ENCODE data around the gene NRXN2. TPM values are rescaled to one million over a fixed set of nuclear protein-coding genes. Genes with fewer than 3 reads are reported as not detected.

NRXN2 gene
- total RNA-seq, 1 donor from 2014 or later, result 10.0 TPM

DNA sequence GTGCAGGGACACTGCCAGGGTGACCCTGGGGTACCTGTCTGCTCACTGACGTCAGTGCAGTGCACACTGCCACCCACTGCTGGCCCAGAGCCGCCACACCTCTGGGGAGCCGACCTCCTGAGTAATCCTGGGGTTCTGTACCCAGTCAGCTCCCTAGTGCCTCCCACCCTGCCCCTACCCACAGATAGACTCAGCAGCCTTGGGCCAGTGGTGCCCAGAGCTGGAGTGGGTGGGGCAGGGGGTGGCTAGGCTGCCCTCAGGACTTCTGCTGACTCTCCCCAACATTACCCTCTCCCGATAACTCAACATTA, 5.8 kb downstream of the NRXN2 start:
- H3K9me3 Mint-ChIP-seq, result no peaks in the 10 kb centered on the region
- H3K27me3 Mint-ChIP-seq (ENCODE audit: low read depth), result peaks cover 90% of the 10 kb centered on the region
- H3K27ac Mint-ChIP-seq (ENCODE audit: unreplicated experiment), result no peak overlapping the region
- TF ChIP-seq, protein P1, sequence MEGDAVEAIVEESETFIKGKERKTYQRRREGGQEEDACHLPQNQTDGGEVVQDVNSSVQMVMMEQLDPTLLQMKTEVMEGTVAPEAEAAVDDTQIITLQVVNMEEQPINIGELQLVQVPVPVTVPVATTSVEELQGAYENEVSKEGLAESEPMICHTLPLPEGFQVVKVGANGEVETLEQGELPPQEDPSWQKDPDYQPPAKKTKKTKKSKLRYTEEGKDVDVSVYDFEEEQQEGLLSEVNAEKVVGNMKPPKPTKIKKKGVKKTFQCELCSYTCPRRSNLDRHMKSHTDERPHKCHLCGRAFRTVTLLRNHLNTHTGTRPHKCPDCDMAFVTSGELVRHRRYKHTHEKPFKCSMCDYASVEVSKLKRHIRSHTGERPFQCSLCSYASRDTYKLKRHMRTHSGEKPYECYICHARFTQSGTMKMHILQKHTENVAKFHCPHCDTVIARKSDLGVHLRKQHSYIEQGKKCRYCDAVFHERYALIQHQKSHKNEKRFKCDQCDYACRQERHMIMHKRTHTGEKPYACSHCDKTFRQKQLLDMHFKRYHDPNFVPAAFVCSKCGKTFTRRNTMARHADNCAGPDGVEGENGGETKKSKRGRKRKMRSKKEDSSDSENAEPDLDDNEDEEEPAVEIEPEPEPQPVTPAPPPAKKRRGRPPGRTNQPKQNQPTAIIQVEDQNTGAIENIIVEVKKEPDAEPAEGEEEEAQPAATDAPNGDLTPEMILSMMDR (conservative IDR thresholded peaks at IDR 0.05), result no peak
- peaks cover 7% of the 10 kb centered on the region for H3K4me1 Mint-ChIP-seq
- DNase-seq (ENCODE audit: low read depth, low spot score), result no peak
- no peaks in the 10 kb centered on the region for H3K36me3 Mint-ChIP-seq (ENCODE audit: low read depth)
- no peak overlapping the region for H3K4me3 Mint-ChIP-seq

DNA sequence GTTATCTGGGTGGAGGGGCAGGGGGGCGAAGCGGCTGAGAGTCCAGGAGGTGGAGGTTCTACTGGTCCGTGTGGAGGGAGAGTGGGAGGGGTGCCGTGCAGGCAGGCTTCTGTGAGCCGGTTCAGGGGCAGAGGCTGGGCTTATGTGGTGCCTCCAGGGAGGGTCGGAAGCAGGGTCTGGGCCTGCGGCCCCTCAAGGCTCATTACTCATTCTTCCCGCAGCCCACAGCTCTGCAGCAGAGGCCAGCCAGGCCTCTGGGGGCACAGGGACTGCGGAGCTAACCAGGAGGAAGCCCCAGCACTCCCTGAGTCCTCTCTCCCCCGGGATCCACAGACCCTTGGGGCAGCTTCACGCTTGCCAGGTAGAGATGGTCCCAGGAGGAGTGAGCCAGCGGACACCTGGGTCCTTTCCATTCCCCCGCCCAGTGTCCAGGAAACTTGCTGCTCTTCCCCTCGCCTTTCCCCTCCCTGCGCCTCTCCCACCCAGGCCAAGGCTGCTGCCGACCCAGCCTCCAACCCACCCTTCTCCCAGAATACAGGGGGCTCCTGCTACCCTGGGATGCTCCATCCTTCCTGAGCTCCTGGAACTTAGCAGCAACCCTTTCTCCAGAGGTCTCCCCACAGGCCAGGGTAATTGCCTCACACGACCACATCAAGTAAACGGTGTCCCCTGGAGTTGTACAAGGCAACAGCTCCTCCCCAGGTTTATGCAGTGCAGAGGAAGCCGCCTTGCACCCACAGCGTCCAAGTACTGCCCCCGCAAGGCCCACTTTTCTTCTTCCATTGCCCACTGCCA, 6.3 kb downstream of the NRXN2 start:
- no peaks in the 10 kb centered on the region for H3K36me3 Mint-ChIP-seq (ENCODE audit: low read depth)
- peaks cover 7% of the 10 kb centered on the region for H3K4me1 Mint-ChIP-seq
- no peak overlapping the region for H3K27ac Mint-ChIP-seq (ENCODE audit: unreplicated experiment)
- TF ChIP-seq, protein P1 (conservative IDR thresholded peaks at IDR 0.05), result no peak
- no peak for DNase-seq (ENCODE audit: low read depth, low spot score)
- H3K4me3 Mint-ChIP-seq, result no peak overlapping the region
- no peaks in the 10 kb centered on the region for H3K9me3 Mint-ChIP-seq
- H3K27me3 Mint-ChIP-seq (ENCODE audit: low read depth), result peaks cover 90% of the 10 kb centered on the region

DNA sequence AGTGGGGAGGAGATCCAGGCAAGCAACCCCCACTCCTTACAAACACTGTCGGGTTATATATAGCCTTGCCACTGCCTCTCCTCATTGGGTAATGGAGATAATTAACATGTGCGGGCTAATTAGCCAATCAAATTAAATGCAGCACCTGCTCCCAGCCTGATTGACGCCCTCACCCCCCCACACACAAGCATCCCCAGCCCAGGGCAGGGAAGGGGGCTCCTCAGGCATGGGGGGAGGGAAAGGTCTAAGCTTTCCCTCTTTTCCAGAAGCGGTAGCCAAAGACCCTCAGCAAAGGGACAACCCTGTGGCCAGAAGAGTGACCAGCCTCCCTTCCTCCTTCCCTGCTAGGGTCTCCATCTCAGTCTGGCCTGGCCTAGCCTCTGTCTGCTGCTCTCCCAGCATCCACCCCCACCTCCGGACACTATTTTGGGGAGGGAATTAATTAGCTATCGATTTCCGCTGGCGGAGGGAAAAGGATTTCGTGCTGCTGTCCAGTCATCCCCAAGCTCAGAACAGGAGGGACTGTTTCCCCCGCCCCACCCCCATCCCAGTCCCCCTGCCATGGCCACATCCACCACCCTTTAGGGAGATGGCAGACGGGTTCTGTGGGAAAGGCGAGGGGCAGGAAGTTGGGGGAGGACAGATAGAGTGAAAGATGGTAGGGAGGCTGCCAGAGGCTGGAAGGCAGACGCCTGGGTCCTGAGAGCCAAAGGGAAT, 7.1 kb downstream of the NRXN2 start:
- H3K4me3 Mint-ChIP-seq, result no peak overlapping the region
- no peak for DNase-seq (ENCODE audit: low read depth, low spot score)

DNA sequence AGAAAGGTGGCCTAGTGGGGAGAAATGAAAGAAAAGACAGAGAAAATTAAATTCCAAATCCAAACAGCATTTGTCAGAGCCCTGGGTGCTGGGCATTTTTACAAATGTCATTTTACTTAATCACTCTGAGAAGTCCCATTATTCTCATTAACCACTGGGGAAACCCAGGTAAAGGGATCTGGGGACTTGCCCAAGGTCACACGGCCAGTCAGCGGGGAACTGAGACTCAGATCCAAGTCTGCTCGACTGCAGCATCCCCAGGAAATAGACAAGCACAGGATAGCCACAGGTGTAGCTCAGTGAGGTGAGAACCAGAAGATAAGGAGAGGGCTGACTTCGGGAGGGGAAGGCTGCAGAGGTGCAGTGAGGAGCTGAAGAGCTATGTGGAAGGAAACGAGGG, 7.9 kb downstream of the NRXN2 start:
- no peak overlapping the region for H3K27ac Mint-ChIP-seq (ENCODE audit: unreplicated experiment)
- H3K36me3 Mint-ChIP-seq (ENCODE audit: low read depth), result no peaks in the 10 kb centered on the region
- no peak overlapping the region for H3K4me3 Mint-ChIP-seq
- DNase-seq (ENCODE audit: low read depth, low spot score), result no peak
- H3K4me1 Mint-ChIP-seq, result peaks cover 12% of the 10 kb centered on the region
- TF ChIP-seq, protein P1 (conservative IDR thresholded peaks at IDR 0.05), result no peak
- H3K9me3 Mint-ChIP-seq, result no peaks in the 10 kb centered on the region
- H3K27me3 Mint-ChIP-seq (ENCODE audit: low read depth), result peaks cover 89% of the 10 kb centered on the region

More for the DNA sequence above, 7.1 kb downstream of the NRXN2 start:
- peaks cover 89% of the 10 kb centered on the region for H3K27me3 Mint-ChIP-seq (ENCODE audit: low read depth)
- peaks cover 9% of the 10 kb centered on the region for H3K4me1 Mint-ChIP-seq
- no peaks in the 10 kb centered on the region for H3K36me3 Mint-ChIP-seq (ENCODE audit: low read depth)
- TF ChIP-seq, protein P1 (conservative IDR thresholded peaks at IDR 0.05), result no peak
- no peaks in the 10 kb centered on the region for H3K9me3 Mint-ChIP-seq
- no peak overlapping the region for H3K27ac Mint-ChIP-seq (ENCODE audit: unreplicated experiment)

DNA sequence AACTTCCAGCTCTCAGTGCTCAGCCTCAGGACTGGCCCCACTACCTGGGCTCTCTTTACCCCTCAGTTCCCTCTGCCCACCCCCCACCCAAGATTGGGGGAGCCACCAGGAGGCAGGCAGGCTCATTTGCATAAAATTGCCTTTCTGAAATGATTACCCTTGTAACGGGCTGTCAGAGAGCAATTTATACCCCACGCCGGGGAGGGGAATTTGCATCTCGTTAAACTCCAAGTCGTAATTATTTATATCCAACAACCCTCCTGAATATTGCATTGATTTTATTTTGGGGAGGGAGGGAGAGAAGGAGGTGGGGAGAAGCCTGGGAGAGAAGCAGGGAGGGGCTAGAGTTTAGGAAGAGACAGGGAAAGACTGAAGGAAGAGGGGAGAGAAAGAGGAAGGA, 8.3 kb downstream of the NRXN2 start:
- peak overlapping the region; percentile 41 for H3K4me3 Mint-ChIP-seq
- DNase-seq (ENCODE audit: low read depth, low spot score), result no peak
- no peak overlapping the region for H3K27ac Mint-ChIP-seq (ENCODE audit: unreplicated experiment)
- H3K36me3 Mint-ChIP-seq (ENCODE audit: low read depth), result no peaks in the 10 kb centered on the region
- H3K4me1 Mint-ChIP-seq, result peaks cover 12% of the 10 kb centered on the region
- no peaks in the 10 kb centered on the region for H3K9me3 Mint-ChIP-seq
- H3K27me3 Mint-ChIP-seq (ENCODE audit: low read depth), result peaks cover 89% of the 10 kb centered on the region
- TF ChIP-seq, protein P1 (conservative IDR thresholded peaks at IDR 0.05), result no peak
